Stimulated activated CD8-positive, alpha-beta memory T cell treated with anti-CD3 and anti-CD28 coated beads, Interleukin-2, amount 100 ng/mL, for 1 hour (primary cell): ENCODE data around the gene STRA6.
"Not testable (repeated sequence)": the region's sequence is repeated elsewhere in the genome, so short reads cannot be mapped to it uniquely, and the experiment has no call there.

ENCODE experiments used
- DNase-seq, 2 donors: peaks; one replicate each; pipeline ENCODE4 v3.0.0-alpha.2; 2020; ENCODE audit warnings: low read depth in 2 of 2

STRA6 gene

DNA sequence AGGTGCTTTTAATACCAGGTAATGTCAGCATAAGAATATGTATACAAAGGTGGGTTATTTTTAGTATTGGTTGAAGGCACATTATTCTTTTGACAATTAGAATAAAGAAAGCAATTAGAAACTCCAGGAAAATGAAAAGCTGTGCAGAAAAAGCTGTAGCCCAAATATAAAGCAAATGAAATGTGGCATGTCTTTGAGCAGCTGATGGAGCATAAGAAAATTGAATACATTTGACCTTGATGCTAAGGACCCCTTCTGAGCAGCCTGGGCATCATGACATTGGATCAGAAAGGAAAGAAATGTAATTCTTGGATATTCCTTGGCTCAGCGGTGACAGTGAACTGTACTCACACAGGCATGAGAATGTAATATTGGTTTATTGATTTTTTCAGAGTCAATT lies 37.1 kb downstream of the STRA6 start:
- DNase-seq = no peak

DNA sequence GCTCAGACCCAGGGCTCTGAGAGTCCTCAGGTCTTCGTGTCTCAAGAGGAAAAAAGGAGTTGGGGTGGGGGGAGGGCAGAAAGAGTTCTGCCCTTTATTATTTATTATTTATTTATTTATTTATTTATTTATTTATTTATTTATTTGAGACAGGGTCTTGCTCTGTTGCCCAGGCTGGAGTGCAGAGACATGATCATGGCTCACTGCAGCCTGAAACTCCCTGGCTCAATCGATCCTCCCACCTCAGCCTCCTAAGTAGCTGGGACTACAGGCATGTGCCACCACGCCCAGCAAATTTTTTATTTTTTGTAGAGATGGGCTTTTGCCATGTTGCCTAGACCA lies 40.4 kb downstream of the STRA6 start:
- DNase-seq = not testable (repeated sequence)

DNA sequence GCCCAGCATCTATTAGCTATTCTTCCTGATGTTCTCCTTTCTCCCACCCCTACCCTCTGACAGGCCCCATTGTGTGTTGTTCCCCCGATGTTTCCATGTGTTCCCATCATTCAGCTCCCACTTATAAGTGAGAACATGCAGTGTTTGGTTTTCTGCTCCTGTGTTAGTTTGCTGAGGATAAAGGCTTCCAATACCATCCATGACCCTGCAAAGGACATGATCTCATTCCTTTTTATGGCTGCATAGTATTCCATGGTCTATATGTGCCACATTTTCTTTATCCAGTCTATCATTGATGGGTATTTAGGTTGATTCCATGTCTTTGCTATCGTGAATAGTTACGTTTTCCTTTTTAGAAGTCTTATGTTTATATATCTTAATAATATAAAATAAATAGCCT lies 42.2 kb downstream of the STRA6 start:
- DNase-seq = not testable (repeated sequence)

DNA sequence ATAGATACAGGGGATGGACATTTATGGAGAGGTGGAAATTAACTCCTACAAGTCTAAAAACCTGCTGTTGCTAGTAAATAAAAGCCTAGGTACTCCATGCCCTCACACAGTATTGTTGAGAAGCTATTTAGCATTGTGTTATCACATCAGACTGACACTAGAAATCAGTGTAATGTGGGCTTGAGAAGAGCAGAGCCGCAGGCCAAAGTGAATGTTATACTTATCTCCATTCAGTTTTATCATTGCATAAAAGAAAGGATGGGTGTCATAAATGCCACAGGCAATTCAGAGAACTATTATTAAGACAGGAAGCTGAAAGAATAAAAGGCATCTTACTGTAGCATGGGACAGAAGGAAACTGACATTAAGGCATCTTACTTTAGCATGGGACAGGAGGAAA lies 42.8 kb downstream of the STRA6 start:
- DNase-seq = no peak

DNA sequence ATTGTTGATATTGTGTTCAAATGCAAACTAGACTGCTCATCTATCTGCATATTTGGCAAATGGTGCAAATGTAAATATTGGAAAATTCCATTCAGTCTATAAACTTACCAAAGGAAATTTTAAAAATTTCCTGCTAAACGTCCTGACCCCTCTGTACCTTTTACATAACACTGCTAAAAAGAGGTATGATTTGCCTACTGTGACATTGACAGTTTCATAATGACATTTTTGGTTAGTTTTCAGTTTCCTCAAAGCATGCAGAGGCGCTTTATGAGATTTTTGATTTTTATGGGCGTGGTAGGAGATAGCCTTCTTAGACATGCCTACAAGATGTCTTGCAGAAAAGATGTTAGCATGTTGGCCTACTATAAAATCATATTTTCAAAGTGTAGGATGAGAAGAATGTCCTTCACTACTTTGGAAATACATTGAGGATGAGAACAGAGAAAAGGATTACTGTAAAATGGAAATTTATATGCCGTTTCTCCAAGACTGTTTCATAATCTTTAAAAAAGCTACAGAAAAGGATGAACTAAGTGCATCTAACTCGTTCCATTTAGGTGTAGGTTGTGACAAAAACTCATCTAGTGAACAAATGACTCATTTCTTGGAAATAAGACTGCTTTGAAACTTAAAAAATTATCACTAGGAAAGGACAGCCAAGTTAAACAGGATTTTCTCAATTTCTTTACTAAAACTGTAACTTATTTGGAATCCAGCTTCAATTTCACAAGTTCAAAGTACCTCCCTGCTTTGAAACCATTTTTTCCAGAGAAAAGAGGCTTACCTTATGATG lies 43.5 kb downstream of the STRA6 start:
- no peak for DNase-seq

DNA sequence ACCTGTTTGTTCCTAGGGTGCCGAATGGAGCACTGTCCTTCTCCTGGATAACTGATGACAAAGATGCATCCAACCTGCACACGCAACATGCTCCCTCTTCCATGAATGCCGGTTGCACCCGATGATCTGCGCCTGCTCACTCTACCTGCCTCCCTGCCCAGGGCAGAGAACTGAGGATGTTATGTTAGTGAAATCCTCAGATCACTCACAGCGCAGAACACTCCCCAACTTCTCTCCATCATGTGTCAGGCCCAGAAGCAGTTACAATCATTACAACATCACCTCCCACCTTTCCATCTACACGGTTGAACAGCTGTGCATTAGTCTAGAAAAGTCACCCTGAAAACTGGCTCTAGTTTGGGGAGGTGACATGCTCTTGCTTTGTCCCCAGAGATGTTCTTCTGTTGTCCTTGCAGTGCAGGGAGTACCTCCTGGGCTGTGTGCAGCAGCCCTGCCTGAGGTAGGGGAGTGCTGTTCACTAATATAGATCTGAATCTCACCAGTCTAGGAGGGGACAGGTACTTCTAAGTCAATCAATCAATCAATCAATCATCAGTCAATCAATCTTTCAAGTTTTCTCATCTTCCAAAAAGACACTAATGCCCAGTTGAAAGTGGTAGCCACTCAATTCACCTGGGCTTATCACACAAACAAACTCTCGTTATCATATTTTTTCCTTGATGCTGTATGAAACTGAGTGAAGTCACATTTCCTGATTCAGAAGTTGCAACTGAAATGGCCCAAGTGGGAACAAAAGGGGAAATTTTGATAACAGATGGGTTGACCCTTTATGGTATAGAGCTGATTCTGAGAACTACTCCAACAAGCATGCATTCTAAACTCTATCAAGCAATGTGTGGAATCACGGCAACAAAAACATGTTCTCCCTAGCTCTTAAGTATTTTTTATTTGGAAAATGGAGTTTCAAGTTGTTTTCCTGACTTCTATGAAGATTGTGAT lies 44.4 kb downstream of the STRA6 start:
- no peak for DNase-seq

DNA sequence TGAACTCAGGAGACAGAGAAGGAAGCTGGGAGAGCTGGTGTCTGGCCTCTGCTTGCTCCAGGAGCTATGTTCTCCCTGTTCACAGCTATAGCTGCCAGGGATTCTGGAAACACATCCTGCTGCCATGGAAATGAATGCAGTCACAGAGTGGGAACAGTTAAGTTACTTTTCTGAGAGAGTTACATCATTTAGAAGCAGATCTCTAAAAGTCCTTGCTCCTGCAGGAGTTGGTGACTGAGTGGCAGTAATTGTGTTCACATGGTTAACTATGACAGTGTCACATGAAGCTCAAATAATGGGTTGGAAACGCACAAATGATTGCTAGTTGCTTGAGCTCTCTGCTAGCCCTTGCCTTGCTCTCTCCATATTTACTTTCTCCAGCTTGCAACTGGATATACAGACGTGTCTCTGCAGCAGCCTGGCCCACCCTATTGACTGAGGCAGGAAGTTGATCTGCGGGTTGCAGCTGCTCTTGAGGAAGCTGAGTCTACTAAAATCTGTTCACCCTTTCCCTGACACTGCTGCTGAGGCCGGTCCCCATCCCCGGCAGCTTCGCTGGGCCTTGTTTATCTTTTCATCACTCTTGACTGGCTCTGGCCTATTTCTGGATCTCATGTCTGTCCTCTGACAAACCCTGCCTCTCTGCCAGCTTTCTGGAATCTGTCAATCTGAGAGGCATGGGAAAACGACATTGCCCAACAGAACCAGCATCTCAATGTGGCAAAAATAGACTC lies 45.7 kb downstream of the STRA6 start:
- no peak for DNase-seq

DNA sequence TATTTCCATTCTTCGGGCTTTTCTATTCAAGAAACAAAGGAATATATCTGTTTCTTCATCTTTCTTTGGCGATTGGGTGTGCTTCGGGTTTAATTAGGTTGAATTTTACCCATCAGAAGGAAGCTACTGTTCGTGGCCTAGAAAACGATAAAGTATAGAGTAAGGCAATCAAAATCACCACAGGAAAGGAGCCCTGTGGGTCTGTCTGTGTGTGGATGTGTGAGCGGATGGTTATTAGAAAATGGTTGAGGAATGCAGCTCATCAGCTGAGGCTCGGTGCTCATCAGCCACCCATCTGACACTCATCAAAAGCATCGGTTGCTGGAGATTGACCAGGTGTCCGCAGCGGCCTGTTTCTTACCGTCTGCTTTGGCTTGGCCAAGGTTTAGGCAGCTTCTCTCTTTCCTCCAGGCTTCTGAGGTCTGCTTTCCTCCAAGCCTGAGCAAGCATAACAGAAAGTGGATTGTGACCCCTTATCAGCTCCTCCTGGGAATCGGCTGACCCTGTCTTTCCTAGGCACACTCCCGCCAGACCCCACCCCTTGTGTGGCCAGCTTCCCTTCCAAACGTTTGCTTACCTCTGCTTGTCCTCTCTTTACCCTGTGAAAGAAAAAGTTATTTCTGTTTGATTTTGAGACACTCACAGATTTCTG lies 46.7 kb downstream of the STRA6 start:
- DNase-seq = no peak

DNA sequence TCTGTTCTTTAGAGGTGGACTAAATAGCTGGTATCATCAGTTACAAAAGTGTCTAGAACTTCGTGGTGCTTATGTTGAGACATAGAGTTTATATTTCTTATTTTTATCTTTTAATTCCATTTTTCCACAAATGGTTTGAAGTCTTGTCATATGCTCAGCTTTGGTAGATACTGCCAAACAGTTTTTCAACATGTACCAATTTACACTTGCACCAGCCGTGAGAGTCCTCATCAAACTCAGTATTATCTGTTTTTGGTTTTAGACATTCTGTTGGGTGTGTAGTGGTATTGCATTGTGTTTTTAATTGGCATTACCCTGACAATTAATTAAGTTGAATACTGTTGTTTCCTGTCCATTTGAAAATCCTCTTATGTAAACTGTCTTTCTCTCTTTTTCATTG lies 55.5 kb downstream of the STRA6 start:
- no peak for DNase-seq

DNA sequence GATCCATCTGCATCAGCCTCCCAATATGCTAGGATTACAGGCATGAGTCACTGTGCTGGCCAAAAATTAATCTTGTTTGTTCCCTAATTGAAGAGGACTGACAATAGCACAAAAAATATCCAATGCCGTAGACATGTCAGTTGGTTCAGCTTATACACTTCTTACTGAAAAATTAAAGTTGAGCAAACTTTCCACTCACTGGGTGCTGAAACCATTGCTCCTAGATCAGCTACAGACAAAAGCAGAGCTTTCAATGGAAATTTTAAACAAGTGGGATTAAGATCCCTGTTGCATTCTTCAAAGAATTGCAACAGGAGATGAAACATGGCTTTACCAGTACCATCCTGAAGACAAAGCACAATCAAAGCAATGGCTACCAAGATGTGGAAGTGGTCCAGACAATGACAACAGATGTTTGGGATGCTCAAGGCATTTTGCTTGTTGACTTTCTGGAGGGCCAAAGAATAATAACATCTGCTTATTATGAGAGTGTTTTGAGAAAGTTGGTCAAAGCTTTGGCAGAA lies 56.2 kb downstream of the STRA6 start:
- no peak for DNase-seq

DNA sequence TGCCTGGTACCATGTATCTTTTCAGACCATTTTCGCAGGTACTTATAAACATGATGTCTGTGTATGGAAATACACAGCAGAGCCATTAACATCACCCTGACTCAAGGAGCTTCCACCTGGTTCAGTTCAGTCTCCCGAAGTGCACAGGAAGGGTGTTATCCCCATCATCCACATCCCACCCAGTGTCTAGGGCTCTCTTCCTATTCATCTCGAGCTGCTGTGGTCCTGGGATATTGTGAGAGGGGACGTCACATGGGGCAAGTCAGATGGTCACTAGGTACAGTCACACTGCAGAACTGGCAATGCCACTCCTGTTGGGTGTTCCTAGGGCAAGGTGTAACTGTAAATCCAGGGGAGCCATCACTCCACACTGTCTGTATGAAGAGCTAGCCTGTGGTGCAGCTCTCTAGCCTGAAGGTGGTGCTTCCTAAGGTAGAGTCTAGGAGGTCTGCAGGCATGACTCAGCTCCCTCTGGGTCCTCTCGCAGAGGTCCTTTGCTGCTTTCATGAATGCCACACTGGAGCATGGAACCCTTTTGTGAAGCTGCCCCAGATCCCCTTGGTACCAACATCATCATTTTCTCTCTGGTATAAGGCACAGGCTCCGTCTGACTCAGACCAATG lies 58.3 kb downstream of the STRA6 start:
- DNase-seq = no peak

DNA sequence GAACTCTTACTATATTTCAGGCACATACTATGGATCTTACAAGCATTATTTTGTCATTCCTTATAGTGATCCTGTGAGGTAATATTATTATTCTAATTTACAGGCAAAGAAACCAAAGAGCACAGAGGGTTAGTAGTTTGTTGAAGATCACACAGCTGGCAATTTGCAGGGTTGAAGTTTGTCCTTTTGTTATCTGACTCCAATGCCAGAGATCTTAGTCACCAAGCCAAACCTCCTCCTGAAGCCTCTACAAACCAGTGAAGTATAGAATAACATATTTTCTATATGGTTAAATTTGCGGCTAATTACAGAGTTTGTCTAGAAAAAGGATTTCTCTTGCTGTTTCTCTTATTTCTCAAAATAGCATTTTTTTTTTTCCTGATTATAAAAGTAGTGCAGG lies 61.0 kb downstream of the STRA6 start:
- no peak for DNase-seq

DNA sequence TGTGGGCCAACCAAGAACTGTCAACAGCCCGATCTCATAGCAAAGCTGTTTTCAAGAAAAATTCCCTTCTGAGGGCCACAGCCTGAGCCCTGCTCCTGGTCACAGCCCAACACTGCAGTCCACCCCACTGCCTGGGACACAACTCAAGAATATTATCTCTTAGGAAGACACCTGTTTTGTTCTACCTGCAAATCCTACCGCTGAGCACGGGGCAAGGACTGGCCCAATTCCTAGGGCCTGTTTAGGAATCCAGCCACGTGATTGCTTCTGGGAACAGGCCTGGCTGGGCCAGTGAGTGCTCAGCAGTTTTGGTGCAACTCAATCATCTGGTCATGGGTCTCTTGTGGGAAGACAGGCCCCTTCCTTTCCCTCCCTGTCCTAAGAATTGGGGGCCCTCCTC lies 63.9 kb downstream of the STRA6 start:
- no peak for DNase-seq

DNA sequence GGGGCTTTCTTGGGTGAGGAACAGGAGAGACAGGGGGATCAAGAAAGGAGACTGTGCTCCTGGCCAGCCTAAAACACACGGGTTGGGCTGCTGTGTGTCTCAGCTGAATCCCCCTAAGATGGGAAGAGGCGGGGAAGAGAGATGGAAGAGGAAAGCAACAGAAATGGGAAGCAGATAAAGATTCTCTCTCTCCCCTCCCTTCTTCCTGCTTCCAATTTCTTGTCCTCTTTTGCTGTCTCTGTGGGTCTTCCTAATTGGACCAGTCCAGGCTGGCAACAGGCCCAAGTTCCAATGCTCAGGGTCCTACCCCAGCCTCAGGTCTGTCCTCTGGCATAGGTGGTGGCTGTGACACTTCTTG lies 65.1 kb downstream of the STRA6 start:
- DNase-seq = no peak

DNA sequence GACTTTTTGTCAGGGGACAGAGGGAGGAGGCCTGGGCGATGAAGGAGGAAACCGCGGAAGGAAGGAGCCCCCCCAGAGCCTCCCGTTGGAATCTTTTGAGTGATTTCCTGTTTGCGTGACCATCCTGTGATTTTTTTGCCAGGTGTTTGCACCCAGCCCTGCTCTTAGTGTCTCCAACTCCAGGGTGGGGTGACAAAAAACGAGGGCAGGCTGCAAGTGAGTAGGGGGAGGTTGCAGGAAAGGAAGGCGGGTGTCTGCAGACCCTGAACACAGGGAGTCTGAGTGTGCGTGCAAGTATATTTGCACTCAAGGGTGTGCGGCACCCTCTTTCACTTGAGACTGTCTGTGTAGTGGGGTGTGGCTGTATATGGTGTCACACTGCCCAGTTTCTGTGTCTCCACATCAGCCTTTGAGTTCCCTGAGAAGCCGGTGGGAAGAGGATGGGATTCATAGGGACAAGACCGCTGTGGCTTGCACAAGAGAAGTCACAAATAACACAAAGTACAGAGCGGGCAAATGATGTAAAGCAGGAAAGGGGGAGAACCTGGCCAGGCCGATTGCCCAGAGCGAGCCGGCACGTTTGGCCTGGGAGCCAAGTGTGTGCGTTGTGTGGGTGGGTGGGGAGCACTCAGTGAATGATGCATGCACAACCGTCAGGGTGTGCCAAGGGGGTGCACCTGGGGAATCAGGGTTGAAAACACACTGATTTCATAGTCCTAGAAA lies 65.6 kb downstream of the STRA6 start:
- no peak for DNase-seq

DNA sequence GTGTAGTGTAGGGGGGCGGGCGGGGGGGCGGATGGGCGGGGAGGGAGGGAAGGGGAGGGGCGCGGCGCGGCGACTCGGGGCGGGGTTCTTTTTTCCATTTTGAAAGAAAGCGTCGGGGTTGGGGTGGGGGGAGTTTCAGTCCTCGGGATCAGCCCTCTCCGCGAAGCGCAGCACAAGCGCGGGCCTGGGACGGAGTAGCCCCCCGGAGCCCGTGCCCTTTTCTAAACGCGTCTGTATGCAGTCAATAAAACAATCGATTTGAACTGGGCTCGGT lies 66.1 kb downstream of the STRA6 start:
- DNase-seq = no peak

DNA sequence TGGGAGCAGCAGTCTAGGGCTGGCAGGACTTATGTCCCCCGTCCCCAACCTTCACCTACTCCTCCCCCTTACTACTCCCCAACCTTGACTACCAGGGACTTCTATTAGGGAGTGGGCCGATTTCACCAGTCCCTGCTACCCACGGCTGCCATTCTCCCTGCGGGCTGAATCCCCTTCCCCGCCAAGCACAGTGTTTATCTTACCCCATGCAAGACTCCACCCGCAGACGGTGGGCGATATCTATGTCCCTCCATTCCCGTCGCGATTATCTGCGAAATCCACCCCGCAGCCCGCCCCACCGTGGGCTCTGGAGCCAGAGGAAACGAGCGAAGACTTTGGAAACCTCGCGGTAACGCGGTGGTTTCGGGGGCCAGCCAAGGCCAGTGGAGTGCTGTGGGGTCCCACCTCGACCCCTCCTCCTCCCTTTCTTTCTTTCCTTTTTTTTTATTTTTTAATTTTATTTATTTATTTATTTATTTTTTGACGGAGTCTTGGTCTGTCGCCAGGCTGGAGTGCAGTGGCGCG lies 67.5 kb downstream of the STRA6 start:
- no peak for DNase-seq

DNA sequence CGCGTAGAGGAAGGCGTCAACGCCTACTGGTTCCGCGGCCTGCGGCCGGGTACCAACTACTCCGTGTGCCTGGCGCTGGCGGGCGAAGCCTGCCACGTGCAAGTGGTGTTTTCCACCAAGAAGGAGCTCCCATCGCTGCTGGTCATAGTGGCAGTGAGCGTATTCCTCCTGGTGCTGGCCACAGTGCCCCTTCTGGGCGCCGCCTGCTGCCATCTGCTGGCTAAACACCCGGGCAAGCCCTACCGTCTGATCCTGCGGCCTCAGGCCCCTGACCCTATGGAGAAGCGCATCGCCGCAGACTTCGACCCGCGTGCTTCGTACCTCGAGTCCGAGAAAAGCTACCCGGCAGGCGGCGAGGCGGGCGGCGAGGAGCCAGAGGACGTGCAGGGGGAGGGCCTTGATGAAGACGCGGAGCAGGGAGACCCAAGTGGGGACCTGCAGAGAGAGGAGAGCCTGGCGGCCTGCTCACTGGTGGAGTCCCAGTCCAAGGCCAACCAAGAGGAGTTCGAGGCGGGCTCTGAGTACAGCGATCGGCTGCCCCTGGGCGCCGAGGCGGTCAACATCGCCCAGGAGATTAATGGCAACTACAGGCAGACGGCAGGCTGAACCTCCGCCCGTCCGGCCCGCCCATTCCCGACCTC lies 68.1 kb downstream of the STRA6 start:
- no peak for DNase-seq

DNA sequence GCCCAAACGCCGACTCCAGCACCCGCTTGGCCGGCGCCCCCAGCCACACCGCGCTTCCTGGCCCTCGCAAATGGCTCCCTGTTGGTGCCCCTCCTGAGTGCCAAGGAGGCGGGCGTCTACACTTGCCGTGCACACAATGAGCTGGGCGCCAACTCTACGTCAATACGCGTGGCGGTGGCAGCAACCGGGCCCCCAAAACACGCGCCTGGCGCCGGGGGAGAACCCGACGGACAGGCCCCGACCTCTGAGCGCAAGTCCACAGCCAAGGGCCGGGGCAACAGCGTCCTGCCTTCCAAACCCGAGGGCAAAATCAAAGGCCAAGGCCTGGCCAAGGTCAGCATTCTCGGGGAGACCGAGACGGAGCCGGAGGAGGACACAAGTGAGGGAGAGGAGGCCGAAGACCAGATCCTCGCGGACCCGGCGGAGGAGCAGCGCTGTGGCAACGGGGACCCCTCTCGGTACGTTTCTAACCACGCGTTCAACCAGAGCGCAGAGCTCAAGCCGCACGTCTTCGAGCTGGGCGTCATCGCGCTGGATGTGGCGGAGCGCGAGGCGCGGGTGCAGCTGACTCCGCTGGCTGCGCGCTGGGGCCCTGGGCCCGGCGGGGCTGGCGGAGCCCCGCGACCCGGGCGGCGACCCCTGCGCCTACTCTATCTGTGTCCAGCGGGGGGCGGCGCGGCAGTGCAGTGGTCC lies 68.7 kb downstream of the STRA6 start:
- no peak for DNase-seq
